Measurements from ENCODE around the gene HAUS7.

- TF ChIP-seq RARB (CRISPR knock-in tag; IDR thresholded peaks at IDR 0.05) = no peak
- TF ChIP-seq TSHZ2 (CRISPR knock-in tag; IDR thresholded peaks at IDR 0.05) = no peak
- TF ChIP-seq POU6F1 (CRISPR knock-in tag; IDR thresholded peaks at IDR 0.05; ENCODE audit: borderline replicate concordance, low read depth) = no peak
- no peak for TF ChIP-seq ZC3H10 (CRISPR knock-in tag; IDR thresholded peaks at IDR 0.05)
- no peak for TF ChIP-seq CSRNP3 (CRISPR knock-in tag; IDR thresholded peaks at IDR 0.05)
Observed at GRCh38 chrX:153476666-153477363, 6.4 kb upstream of the HAUS7 start.
